AG10803 (cell line): ENCODE measurements around the gene IL3.

ENCODE experiments used
- DNase-seq: peaks from one replicate; pipeline ENCODE4 v3.0.0; 2010; ENCODE audit warnings: low read depth
- H3K4me3 ChIP-seq: 2 replicates; pipeline ENCODE4 v1.5.1; 2011; ENCODE audit warnings: mild to moderate bottlenecking, low read length, control low read depth
- TF ChIP-seq, protein P1 (sequence below): conservative IDR thresholded peaks from 2 replicates; pipeline ENCODE4 v1.5.1; 2011; ENCODE audit warnings: mild to moderate bottlenecking, low read length, control low read depth, inconsistent platforms

IL3 gene

DNA sequence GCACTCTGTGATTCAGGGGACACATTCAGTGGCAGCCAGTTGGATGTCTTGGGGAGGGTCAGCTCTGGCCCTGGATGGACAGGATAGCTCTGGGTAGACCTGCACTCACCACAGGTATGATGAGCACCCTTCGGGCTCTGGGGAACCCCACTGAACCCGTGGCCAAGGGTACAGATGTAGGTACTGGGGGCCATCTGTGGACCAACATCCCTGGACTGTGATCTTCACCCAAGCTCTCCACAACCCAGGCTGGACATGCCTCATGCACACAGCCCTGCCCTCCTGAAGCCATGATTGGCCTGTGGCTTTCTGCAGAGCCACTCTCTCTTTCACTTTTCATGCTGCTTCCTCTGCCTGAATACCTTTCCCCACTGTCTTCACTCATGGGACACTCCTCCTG, 33.4 kb upstream of the IL3 start:
- no peak overlapping the region for H3K4me3 ChIP-seq
- DNase-seq: no peak
- TF ChIP-seq, protein P1, sequence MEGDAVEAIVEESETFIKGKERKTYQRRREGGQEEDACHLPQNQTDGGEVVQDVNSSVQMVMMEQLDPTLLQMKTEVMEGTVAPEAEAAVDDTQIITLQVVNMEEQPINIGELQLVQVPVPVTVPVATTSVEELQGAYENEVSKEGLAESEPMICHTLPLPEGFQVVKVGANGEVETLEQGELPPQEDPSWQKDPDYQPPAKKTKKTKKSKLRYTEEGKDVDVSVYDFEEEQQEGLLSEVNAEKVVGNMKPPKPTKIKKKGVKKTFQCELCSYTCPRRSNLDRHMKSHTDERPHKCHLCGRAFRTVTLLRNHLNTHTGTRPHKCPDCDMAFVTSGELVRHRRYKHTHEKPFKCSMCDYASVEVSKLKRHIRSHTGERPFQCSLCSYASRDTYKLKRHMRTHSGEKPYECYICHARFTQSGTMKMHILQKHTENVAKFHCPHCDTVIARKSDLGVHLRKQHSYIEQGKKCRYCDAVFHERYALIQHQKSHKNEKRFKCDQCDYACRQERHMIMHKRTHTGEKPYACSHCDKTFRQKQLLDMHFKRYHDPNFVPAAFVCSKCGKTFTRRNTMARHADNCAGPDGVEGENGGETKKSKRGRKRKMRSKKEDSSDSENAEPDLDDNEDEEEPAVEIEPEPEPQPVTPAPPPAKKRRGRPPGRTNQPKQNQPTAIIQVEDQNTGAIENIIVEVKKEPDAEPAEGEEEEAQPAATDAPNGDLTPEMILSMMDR: no peak

DNA sequence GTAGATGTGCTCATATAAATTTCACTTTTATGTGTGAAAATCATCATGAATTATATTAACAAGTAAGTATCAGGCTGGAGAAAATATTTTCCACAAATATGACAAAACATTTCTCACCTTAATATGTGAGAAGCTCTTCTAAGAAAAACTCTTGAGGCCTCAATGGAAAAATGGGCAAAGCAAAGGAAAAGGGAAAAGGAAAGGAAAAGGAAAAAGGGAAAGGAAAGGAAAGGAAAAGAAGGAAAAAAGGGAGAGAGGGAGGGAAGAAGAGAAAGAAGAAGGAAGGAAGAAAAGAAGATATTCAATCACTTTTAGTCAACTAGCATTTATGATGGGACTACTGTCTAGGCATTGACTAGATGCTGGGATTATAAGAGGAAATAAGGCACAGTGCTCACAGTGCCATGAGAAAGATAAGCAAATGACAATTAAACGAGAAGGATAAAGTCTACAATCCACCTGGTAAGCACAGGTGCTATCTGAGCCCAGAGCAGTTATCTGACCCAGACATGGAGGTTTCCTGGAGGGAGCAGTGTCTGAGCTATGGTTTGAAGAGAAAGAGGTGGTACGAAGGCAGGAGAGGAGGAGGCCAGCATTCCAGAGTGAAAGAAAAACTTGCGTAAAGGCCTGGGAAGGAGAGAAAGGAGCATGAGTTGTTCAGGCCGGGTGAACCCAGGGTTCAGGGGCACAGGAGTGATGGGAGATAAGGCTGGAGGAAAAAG, 30.7 kb upstream of the IL3 start:
- TF ChIP-seq, protein P1: no peak
- DNase-seq: no peak
- H3K4me3 ChIP-seq: no peak overlapping the region

DNA sequence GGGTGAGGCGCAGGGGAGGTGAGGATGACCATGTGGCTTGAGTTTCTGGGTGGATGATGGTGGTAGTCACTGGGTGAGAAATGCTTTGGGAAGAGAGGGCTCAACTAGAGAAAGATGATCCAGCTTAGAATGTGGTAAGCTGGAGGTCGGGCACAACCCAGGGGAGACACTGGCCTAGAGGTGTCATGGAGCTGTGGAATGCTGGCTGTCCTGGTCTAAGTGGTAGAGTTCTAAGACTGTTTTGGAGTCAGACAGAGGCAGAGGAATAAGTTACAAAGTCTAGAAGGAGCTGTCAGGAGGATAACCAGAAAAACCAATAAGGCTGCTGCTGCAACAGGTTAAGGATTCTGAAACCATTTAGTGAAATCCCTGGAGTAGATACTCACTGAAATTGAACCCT, 29.8 kb upstream of the IL3 start:
- no peak overlapping the region for H3K4me3 ChIP-seq
- DNase-seq: no peak
- TF ChIP-seq, protein P1: no peak

DNA sequence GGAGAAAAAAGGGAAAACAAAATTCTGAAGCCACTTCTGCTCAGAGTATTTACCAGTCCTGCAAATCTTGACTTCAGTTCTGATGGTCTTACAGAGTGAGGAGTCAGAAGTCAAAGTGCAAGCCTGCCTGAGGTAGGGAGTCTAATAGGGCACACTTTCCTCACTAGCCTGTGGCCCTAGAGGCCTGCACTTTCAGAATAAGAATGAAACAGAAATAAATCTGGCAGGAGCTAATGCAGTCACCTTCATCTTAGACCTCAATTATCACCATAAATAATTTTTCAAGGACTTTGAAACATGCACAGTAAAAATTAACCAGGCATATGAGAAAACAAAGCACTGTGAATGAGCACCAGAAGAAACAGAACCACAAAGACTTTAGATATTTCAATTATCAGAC, 28.3 kb upstream of the IL3 start:
- no peak for DNase-seq
- TF ChIP-seq, protein P1: no peak
- no peak overlapping the region for H3K4me3 ChIP-seq

DNA sequence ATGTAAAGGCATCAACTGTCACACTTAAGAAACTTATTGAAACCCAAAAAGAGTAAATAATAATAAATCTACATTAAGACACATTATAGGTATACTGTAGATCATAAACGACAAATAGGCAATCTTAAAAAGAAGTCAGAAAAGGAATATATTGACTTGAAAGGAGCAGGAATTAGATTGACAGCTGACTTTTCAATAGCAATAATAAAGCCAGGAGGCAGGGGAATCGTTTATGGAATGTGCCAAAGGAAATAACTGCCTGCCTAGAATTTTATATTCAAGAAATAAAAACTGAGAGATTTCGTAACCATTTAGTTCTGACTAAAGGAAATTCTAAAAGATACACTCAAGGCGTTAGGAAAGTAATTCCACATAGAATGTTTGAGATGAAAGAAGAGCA, 27.3 kb upstream of the IL3 start:
- DNase-seq: no peak
- H3K4me3 ChIP-seq: no peak overlapping the region
- TF ChIP-seq, protein P1: no peak

DNA sequence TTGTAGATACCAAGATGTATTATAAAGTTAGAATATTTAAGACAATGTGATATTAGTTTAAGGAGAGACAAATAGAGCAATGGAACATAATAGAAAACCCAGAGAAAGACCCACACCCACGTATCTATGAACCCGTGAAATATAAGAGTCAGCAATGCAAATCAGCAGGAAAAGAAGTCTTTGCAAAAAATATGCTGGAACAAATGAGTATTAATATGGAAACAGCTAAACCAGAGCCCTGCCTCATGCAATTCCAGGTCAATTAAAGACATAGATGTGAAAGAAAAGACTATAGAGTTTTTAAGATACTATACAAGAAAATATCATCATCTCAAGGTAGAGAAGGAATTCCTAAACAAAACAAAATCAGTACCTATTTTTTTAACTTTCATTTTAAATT, 23.1 kb upstream of the IL3 start:
- TF ChIP-seq, protein P1: no peak
- H3K4me3 ChIP-seq: no peak overlapping the region
- DNase-seq: no peak

DNA sequence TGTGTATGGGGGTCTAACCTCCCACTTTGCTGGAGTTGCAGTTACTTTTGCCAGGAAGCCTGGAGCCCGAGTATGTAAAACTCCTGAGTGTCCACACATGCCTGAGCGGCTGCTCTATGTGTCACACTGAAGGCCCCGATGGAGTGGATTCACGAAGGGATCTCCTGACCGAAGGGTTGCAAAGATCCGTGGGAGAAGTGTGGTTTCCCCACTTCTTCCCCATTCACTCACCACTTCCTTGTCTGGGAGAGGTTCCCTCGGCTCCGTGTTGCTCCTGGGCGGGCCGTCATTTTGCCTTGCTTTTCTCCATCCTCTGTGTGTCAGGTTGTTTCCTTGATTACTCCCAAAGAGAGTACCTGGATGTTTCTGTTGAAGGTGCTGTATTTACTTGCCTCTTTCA, 16.2 kb upstream of the IL3 start:
- no peak for DNase-seq

More for the DNA sequence above, 16.2 kb upstream of the IL3 start:
- no peak overlapping the region for H3K4me3 ChIP-seq
- TF ChIP-seq, protein P1: no peak
